ENCODE measurements around the gene OR13H1.

GRCh38 chrX:131577413-131577812 lies 33.5 kb downstream of the OR13H1 start:
- TF ChIP-seq CTCF (conservative IDR thresholded peaks at IDR 0.05 in 1 of 2, IDR thresholded peaks at IDR 0.05 in 1 of 2; ENCODE audit: low read depth in 1 of 2, low read length in 2 of 2) (no peak), EZH2 (IDR thresholded peaks at IDR 0.05; ENCODE audit: low read length, missing control alignments) (no peak)
